Activated CD8-positive, alpha-beta T cell treated with anti-CD3 and anti-CD28 coated beads for 36 hours (primary cell): ENCODE results near the gene ASF1B. TPM values are rescaled to one million over a fixed set of nuclear protein-coding genes. Genes with fewer than 3 reads are reported as not detected.

ENCODE experiments used
- ATAC-seq: fragments of 200-7000 bp; cut with Tn5 transposase; one replicate; pipeline ENCODE4 v1.10.0; 2021; ENCODE audit warnings: mild to moderate bottlenecking, moderate library complexity
- CTCF ChIA-PET: fragments of 350-600 bp; sonication (Branson Sonifier 250); formaldehyde crosslinking; loops from one replicate; lab custom pipeline; 2021; ENCODE audit warnings: antibody characterized with exemption; lab: Charles Lee
- POLR2A ChIA-PET: fragments of 350-600 bp; sonication (Branson Sonifier 250); formaldehyde crosslinking; loops from one replicate; lab custom pipeline; 2021; ENCODE audit warnings: antibody characterized with exemption; lab: Charles Lee
- DNase-seq: peaks from one replicate; pipeline ENCODE4 v3.0.0-alpha.2; 2020
- H3K27ac Mint-ChIP-seq: one replicate; pipeline ENCODE4 v1.8.0; 2021; ENCODE audit warnings: mild to moderate bottlenecking, mixed read lengths
- H3K27me3 Mint-ChIP-seq: one replicate; pipeline ENCODE4 v1.8.0; 2021; ENCODE audit warnings: mixed read lengths
- H3K36me3 Mint-ChIP-seq: one replicate; pipeline ENCODE4 v1.8.0; 2021; ENCODE audit warnings: low read depth, mixed read lengths
- H3K4me1 Mint-ChIP-seq: one replicate; pipeline ENCODE4 v1.8.0; 2021; ENCODE audit warnings: low read depth, mixed read lengths
- H3K4me3 Mint-ChIP-seq: one replicate; pipeline ENCODE4 v1.8.0; 2021; ENCODE audit warnings: mild to moderate bottlenecking, moderate library complexity, mixed read lengths
- H3K9me3 Mint-ChIP-seq: one replicate; pipeline ENCODE4 v1.8.0; 2021; ENCODE audit warnings: mixed read lengths
- intact Hi-C: fragments of 100-400 bp; cut with micrococcal nuclease; formaldehyde crosslinking; loops from one replicate; pipeline ENCODE4 v1.10.0; 2022
- total RNA-seq, 2 experiments: library from RNA; stranded (reverse); gene quantifications; one replicate each; pipeline ENCODE4 v1.2.3, GENCODE V29; 2021
- TF ChIP-seq, protein P1 (sequence below): fragments of 200-600 bp; IDR thresholded peaks from one replicate; pipeline ENCODE4 v1.8.0; 2022; ENCODE audit warnings: antibody characterized with exemption, mild to moderate bottlenecking

ASF1B gene
- total RNA-seq, 2 experiments from 2014 or later = 53.5 to 55.3 TPM

DNA sequence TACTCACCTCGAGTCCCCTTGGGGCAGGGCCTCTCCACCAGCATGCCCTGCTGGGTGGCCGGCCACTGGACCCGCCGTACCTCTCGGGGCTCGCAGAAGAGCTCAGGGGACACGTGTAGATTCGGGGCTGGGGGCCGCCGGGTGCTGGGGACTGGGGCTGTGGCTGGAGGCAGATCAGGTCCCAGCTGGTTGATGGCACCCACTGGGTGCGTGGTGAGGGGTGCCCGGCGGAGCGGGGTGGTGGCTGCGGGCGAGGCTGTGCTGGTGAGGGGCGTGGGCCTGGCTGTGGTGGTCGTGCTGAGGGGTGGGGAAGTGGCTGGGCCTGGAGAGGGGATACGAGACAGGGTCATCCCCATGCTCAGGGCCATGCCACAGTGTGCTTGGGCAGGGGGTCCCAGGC lies 24.9 kb upstream of the ASF1B start:
- POLR2A ChIA-PET = interaction anchor here (1.2 kb wide), 1 partner anchor 11 kb away, joined by 4 read pairs; no protein-coding TSS in a partner anchor
- no peak for ATAC-seq
- intact Hi-C loops = no loop called here
- Mint-ChIP-seq H3K36me3 (peaks cover 3% of the 10 kb centered on the region), H3K4me3 (no peak overlapping the region), H3K27ac (no peak overlapping the region), H3K9me3 (no peaks in the 10 kb centered on the region), H3K27me3 (no peaks in the 10 kb centered on the region), H3K4me1 (peaks cover 6% of the 10 kb centered on the region)
- CTCF ChIA-PET = no interaction called here
- TF ChIP-seq, protein P1, sequence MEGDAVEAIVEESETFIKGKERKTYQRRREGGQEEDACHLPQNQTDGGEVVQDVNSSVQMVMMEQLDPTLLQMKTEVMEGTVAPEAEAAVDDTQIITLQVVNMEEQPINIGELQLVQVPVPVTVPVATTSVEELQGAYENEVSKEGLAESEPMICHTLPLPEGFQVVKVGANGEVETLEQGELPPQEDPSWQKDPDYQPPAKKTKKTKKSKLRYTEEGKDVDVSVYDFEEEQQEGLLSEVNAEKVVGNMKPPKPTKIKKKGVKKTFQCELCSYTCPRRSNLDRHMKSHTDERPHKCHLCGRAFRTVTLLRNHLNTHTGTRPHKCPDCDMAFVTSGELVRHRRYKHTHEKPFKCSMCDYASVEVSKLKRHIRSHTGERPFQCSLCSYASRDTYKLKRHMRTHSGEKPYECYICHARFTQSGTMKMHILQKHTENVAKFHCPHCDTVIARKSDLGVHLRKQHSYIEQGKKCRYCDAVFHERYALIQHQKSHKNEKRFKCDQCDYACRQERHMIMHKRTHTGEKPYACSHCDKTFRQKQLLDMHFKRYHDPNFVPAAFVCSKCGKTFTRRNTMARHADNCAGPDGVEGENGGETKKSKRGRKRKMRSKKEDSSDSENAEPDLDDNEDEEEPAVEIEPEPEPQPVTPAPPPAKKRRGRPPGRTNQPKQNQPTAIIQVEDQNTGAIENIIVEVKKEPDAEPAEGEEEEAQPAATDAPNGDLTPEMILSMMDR = no peak
- no peak for DNase-seq

DNA sequence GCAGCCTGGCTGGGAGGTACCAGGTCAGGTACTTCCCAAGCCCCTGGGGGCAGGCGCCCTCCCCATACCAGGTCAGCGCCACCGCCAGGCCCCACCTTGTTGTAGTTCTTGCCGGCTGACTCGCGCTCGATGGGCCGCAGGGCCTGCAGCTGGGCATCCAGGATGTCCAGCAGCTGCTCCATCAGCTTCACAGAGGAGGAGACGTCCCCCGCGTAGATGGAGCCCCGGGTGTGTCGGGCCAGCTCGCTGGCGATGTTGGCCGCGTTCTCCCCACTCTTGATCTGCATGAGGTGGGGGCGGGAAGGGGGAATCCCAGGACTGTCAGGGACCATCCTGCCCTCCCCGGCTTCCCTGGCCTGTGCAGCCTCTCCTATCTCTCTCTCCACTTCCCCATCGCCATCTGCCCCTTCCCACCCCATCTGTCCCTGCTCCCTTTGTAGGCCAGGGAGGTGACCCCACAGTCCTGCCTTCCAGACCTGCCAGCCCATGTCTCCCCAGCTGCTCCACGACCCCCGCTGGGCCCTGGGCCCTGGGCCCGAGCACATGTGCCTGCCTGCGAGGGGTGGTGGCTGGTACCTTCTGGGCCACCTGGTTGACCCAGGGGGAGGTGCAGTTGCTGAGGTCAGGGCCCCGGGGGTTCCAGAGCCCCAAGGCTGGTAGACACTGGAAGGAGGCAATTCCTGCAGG lies 23.8 kb upstream of the ASF1B start:
- POLR2A ChIA-PET = interaction anchor here (1.2 kb wide), 2 partner anchors 10 to 23 kb away, joined by 3 to 4 read pairs; no protein-coding TSS in a partner anchor
- peaks cover 3% of the 10 kb centered on the region for H3K36me3 Mint-ChIP-seq
- no peaks in the 10 kb centered on the region for H3K27me3 Mint-ChIP-seq
- intact Hi-C loops = no loop called here
- H3K4me3 Mint-ChIP-seq = no peak overlapping the region
- no peak for ATAC-seq
- CTCF ChIA-PET = no interaction called here
- no peak for DNase-seq
- no peak overlapping the region for H3K27ac Mint-ChIP-seq
- H3K4me1 Mint-ChIP-seq = no peaks in the 10 kb centered on the region
- no peaks in the 10 kb centered on the region for H3K9me3 Mint-ChIP-seq
- TF ChIP-seq, protein P1 = no peak

DNA sequence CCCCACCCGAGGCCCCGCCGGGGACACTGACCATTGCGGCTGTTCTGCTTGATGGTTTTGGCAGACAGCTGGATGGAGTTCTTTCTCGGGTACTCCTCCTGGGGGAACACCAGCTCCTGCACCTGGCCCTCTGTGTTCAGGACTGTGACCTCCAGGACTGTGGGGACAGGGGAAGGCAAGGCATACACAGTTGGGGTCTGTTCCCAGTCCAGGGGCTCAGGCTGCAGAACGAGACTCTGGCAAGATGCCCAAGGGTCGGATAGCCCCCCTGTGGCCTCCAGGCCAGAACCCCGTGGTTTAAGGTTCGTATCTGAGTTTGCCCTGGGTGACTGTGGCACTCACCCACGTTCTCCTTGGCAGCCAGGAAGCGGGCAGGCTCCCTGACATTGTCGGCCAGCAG lies 22.7 kb upstream of the ASF1B start:
- no peak overlapping the region for H3K4me3 Mint-ChIP-seq
- no peak for ATAC-seq
- ChIA-PET POLR2A (interaction anchor here (1.1 kb wide), 1 partner anchor 9 kb away, joined by 5 read pairs; no protein-coding TSS in a partner anchor), CTCF (interaction anchor here (1.3 kb wide), 1 partner anchor 22 kb away, joined by 6 read pairs; the partner anchor contains the start of gene ASF1B)
- no peaks in the 10 kb centered on the region for H3K9me3 Mint-ChIP-seq
- TF ChIP-seq, protein P1 = no peak
- no peaks in the 10 kb centered on the region for H3K27me3 Mint-ChIP-seq
- H3K4me1 Mint-ChIP-seq = no peaks in the 10 kb centered on the region
- intact Hi-C loops = no loop called here
- DNase-seq = no peak
- peaks cover 3% of the 10 kb centered on the region for H3K36me3 Mint-ChIP-seq
- H3K27ac Mint-ChIP-seq = no peak overlapping the region

DNA sequence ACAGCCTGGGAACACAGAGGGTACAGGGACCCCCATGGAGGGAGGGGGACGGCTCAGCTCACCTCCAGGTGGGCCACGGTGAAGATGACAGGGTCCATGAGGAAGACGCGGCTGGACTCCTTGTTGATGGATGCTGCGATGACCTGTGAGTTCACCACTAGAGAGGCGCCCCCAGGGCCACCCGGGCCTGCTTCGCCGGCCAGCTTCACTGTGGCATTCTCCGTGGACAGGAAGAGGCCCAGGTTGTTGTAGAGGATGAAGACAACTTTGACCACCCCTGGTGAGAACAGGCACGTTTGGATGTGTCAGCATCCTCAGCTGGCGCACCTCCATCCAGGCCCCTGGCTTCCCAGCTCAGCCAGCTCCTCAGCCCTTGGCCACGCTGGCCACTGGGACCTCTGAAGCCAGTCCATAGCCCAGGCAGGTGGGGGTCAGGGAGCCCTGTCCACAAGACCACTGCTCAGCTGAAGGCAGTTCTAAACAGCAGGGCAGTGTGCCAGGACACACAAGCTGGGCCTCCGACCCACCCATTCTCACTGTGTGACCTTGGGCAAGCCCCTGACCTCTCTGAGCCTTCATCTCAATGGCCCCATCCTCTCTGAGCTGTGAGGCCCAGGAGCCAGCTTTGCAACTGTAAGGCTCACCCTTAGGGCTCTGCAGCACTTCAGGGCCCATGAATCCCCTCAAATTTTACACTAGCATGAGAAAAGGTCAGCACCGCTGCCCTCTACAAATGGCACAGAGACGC lies 22.1 kb upstream of the ASF1B start:
- no peak for ATAC-seq
- no peaks in the 10 kb centered on the region for H3K9me3 Mint-ChIP-seq
- H3K27ac Mint-ChIP-seq = no peak overlapping the region
- no peak for DNase-seq
- no peak overlapping the region for H3K4me3 Mint-ChIP-seq
- intact Hi-C loops = no loop called here
- ChIA-PET CTCF (interaction anchor here (1.3 to 1.5 kb wide), 2 partner anchors 13 to 21 kb away, joined by 3 to 6 read pairs; partner anchors contain the start of gene ASF1B), POLR2A (interaction anchor here (1.1 kb wide), 1 partner anchor 10 kb away, joined by 5 read pairs; no protein-coding TSS in a partner anchor)
- TF ChIP-seq, protein P1 = no peak
- H3K36me3 Mint-ChIP-seq = peaks cover 3% of the 10 kb centered on the region
- no peaks in the 10 kb centered on the region for H3K4me1 Mint-ChIP-seq
- no peaks in the 10 kb centered on the region for H3K27me3 Mint-ChIP-seq
